HG03280 (cell line): ENCODE results near the gene PLXDC1.
"Not testable (repeated sequence)": the region's sequence is repeated elsewhere in the genome, so short reads cannot be mapped to it uniquely, and the experiment has no call there.

Experiments
- ATAC-seq: cut with Tn5 transposase; IDR thresholded peaks from one replicate; pipeline ENCODE4 v1.9.1; 2021; ENCODE audit warnings: mild to moderate bottlenecking, moderate library complexity; ENCODE audit not compliant: unreplicated experiment

The PLXDC1 gene

GRCh38 chr17:39130205-39130604 is 21.2 kb downstream of the PLXDC1 start:
- ATAC-seq: no peak

GRCh38 chr17:39129544-39129943 is 21.9 kb downstream of the PLXDC1 start:
- not testable (repeated sequence) for ATAC-seq

- no peak for ATAC-seq
Observed at GRCh38 chr17:39126436-39126835, 25.0 kb downstream of the PLXDC1 start.

- ATAC-seq: no peak
Observed at GRCh38 chr17:39125143-39125875, 26.1 kb downstream of the PLXDC1 start.

GRCh38 chr17:39123627-39124026 is 27.8 kb downstream of the PLXDC1 start:
- no peak for ATAC-seq

GRCh38 chr17:39122991-39123390 is 28.4 kb downstream of the PLXDC1 start:
- ATAC-seq: no peak

GRCh38 chr17:39121919-39122318 is 29.5 kb downstream of the PLXDC1 start:
- not testable (repeated sequence) for ATAC-seq

- ATAC-seq: peak; percentile 57
Observed at GRCh38 chr17:39118674-39119419, 32.6 kb downstream of the PLXDC1 start.

GRCh38 chr17:39116224-39116623 is 35.2 kb downstream of the PLXDC1 start:
- ATAC-seq: no peak

GRCh38 chr17:39115135-39115534 is 36.3 kb downstream of the PLXDC1 start:
- no peak for ATAC-seq

- ATAC-seq: no peak
Observed at GRCh38 chr17:39114723-39115122, 36.7 kb downstream of the PLXDC1 start.

- no peak for ATAC-seq
Observed at GRCh38 chr17:39113871-39114270, 37.6 kb downstream of the PLXDC1 start.

- ATAC-seq: no peak
Observed at GRCh38 chr17:39110435-39111136, 40.9 kb downstream of the PLXDC1 start.

GRCh38 chr17:39108461-39109375 is 42.7 kb downstream of the PLXDC1 start:
- no peak for ATAC-seq

GRCh38 chr17:39107973-39108372 is 43.5 kb downstream of the PLXDC1 start:
- ATAC-seq: no peak

GRCh38 chr17:39107155-39107554 is 44.3 kb downstream of the PLXDC1 start:
- ATAC-seq: no peak

GRCh38 chr17:39105705-39106104 is 45.7 kb downstream of the PLXDC1 start:
- ATAC-seq: no peak

GRCh38 chr17:39104657-39105056 is 46.8 kb downstream of the PLXDC1 start:
- ATAC-seq: no peak

GRCh38 chr17:39104046-39104445 is 47.4 kb downstream of the PLXDC1 start:
- ATAC-seq: no peak

- ATAC-seq: no peak
Observed at GRCh38 chr17:39101091-39101490, 50.3 kb downstream of the PLXDC1 start.

- ATAC-seq: no peak
Observed at GRCh38 chr17:39100530-39100929, 50.9 kb downstream of the PLXDC1 start.
